Germinal center (tissue), 1 donor: ENCODE data around the gene PHC3.
A peak's percentile ranks its signal among the peaks of the same experiment; 100 is the strongest.
"Not testable (repeated sequence)": the region's sequence is repeated elsewhere in the genome, so short reads cannot be mapped to it uniquely, and the experiment has no call there.

Experiments used
- DNase-seq: peaks from one replicate; pipeline ENCODE4 v3.0.0; 2012; ENCODE audit warnings: mixed read lengths, low spot score

PHC3 gene

DNA sequence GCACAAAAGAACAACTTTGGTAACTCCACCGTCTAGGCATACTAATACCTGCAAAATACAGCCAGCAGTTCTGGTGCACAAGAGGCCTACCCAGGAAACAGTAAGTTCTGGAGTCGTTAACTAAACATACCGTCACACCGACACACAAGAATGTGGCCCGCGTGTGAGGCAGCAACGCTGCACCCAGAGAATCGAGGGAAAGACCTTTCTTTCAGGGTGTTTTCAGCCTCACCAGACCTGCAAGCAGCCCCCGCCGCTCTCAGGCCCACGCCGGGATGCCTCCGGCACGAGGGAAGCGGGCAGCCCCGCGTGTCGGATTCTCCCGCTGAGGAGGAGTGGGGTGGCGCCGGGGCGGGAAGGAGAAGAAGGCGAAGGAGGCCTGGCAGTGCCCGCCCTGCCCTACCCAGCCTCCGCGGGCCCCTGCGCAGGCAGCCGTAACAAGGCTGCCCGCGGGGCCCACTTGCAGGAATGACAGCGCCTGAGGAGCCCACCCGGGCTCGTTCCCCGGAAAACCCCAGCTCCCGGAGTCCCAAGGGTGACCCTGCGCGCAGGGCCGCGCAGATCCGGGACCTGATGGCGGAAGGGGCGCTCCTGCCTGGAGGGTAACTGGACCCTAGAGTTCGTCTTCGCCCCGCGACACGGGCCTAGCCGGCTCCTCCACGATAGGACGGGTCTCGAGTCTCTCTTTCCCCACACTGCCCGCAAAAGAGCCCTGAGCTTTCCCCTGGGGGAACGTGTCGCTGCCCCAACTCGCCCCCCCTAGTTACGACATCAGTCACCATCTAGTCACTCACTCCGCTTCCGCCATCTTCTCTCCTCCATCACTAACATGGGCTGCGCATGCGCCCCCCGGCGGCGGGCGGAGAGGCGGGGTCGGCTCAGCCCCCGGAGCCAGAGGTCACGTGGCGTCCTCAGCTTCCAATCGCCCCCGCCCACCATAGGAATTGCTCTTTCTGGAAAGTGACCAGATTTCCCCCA lies at the start of gene PHC3:
Gene PHC3, minus strand, starts transcription at position 826 of the 978 bp plus-strand sequence. Its CDS starts 18 bp downstream, at position 808.
- DNase-seq: peak; percentile 97

GRCh38 chr3:170228093-170228766 lies 46.7 kb upstream of the PHC3 start:
- DNase-seq: no peak

DNA sequence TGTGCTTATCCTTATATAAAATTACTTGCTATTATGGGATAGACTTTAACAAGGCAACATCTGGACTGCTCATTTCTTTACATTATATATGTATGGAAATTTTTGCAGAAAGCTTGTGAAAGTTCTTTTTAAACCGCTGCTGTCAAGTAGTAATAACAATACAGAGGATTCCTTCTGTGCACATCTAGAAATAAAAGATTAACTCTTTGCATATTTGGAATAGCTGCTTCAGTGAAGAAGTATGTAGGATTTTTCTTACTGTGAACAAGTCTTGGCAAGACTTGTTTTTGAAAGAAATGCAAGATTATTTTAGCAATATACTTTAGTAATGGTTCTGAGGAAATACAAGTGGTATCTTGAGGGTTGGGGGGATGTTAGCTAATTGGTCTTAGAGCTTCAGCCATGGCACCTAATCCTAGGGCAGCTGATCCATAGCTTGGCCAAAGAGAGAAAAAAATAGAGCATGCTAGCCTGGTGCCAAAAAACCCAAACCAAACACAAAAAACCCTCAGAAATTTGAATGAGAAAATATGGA lies 45.0 kb upstream of the PHC3 start:
- DNase-seq: no peak

DNA sequence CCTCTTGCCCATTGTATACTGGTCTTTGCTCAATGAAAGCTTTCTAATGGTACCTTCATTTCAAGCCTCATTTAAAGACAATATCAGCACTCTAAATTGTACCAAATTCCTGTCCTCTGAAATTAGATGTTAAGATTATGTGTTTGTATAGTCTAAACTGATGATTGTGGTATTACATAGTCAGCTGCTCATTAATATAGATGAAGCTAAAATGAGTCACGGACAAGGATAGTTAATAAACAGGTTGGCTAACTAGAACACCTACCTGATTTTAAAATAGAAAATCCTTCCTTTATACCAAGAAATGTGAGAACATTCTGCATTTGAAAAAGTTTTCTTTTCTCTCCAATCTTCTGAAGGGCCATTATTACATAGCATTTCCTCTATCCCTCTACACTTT lies 43.6 kb upstream of the PHC3 start:
- no peak for DNase-seq

GRCh38 chr3:170222647-170223541 lies 41.4 kb upstream of the PHC3 start:
- DNase-seq: peak; percentile 44

DNA sequence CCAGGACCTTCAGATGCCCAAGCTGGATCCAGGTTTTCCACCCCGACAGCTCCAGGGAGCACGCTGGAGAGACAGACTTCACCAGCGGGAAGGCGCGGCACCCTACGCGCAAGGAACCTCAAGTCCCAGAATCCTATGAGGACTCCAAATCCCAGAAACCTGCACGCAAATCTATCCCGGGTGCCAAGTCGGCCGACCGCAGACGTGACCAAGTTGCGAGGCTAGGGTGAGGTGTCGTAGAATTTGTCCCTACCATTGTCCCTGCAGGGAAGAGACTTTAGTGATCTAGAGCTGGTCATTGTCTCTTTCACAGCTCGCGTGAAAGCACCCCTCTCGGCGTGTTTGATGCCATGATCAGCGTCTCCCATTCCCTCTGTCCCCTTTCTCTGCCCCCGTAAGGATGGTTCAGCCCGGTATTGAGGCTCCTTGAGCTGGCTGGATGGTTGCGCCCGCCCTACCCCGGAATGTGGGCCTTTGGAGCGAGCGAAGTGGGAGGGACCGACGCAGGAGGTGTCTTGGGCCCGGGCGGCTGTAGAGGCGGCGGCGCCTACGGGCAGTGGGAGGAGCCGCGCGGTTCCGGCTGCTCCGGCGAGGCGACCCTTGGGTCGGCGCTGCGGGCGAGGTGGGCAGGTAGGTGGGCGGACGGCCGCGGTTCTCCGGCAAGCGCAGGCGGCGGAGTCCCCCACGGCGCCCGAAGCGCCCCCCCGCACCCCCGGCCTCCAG lies 40.6 kb upstream of the PHC3 start, which contains the start of gene PRKCI:
Gene PRKCI, plus strand, starts transcription at position 501 of the 723 bp plus-strand sequence. CDS start 246 bp downstream, outside the sequence.
- DNase-seq: peak; percentile 90

- no peak for DNase-seq
Measured at GRCh38 chr3:170220871-170221270, 39.3 kb upstream of the PHC3 start.

DNA sequence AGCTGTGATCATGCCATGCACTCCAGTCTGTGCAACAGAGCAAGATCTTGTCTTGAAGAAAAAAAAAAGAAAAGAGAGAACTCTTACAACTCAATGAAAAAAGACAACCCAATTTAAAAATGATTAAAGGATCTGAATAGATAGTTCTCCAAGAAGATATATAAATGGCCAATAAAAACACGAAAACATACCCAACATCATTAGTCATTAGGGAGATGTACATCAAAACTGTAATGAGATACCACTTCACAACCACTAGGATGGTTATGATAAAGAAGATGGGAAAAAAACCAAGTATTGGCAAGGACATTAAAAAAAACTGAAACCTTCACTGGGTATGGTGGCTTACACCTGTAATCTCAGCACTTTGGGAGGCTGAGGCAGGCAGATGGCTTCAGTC lies 38.3 kb upstream of the PHC3 start:
- no peak for DNase-seq

DNA sequence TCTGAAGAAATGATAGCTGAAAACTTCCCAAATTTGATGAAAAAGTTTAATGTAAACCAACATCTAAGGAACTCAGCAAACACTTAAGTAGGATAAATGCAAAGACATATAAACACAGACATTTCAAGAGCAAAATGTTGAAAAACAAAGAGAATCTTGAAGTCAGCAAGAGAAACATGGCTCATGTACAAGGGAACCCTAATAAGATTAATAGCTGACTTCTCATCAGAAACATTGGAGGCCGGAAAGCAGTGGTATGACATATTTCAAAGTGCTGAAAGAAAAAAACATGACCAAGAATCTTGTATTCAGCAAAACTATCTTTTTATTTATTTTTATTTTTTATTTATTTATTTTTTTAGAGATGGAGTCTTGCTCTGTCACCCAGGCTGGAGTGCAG lies 30.1 kb upstream of the PHC3 start:
- no peak for DNase-seq

- no peak for DNase-seq
Measured at GRCh38 chr3:170207717-170208116, 26.2 kb upstream of the PHC3 start.

GRCh38 chr3:170206164-170206762 lies 24.7 kb upstream of the PHC3 start:
- not testable (repeated sequence) for DNase-seq

GRCh38 chr3:170205302-170205701 lies 23.8 kb upstream of the PHC3 start:
- no peak for DNase-seq

DNA sequence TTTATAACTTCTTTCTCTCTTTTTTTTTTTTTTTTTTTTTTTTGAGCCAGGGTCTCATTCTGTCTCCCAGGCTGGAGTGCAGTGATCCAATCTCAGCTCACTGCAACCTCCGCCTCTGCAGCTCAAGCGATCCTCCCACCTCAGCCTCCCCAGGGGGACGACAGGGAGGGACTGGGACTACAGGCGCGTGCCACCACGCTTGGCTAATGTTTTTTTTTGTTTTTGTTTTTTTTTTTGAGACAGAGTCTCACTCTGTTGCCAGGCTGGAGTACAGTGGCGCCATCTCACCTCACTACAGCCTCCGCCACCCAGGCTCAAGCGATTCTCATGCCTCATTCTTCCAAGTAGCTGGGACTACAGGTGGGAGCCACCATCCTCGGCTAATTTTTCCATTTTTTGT lies 23.0 kb upstream of the PHC3 start:
- DNase-seq: no peak

DNA sequence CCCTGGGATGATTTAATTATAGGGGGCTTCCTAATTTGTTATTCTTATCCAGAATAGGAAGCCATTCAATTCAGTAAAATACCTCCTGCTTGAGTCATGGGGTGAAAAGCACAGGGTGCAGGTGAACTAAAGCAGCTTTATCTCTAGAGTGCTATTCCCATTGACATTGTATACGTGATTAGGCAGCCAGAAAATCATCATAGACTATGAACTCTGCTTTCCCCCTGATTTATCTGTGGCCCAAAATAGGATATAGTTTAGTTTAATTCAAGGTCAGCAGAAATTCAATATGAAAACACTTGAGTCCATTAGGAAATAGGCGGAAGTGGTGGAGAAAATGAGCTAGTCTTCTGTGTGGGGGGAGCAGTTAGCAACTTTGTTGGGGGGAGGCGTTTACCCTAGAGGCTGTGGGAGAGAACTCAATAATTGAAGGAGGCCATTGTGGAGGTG lies 22.5 kb upstream of the PHC3 start:
- DNase-seq: no peak

DNA sequence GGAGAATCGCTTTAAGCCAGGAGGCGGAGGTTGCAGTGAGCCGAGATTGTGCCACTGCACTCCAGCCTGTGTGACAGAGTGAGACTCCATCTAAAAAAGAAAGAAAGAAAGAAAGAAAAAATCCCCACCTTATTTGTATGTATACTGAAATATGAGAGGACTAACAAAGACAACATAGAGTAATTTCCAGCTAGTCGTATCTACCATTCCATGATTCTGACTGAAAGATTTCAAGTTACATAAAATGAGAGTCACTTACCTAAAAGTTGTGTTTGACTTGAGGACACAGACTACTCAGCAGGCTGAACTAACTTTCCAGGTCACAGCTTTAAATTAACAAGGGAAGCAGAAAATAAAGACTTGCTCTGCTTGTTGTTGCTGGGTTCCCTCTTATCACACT lies 21.9 kb upstream of the PHC3 start:
- no peak for DNase-seq

DNA sequence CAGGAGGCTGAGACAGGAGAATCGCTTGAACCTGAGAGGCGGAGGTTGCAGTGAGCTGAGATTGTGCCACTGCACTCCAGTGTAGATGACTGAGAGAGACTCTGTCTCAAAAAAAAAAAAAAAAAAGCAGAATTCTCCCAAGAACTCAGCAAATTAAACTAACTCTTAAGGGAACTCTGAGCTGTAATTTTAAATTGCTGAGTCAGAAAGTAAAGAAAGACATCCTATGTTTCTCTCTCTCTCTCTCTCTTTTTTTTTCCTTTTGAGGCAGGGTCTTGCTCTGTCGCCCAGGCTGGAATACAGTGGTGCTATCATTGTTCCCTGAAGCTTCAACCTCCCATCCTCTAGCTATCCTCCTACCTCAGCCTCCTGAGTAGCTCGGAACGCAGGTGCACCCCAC lies 20.0 kb upstream of the PHC3 start:
- DNase-seq: no peak

GRCh38 chr3:170200987-170201386 lies 19.5 kb upstream of the PHC3 start:
- no peak for DNase-seq

DNA sequence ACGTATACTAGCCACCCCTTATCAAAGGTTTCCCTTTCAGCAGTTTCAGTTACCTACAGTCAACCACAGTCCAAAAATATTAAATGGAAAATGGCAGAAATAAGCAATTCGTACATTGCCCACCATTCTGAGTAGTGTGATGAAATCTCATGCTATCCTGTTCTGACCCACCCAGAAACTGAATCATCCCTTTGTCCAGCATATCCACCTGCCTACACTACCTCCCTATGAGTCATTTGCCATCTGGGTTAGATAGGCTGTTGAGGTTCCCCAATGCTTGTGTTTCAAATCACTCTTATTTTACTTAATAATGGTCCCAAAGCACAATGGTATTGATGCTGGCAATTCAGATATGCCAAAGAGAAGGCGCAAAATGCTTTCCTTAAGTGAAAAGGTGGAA lies 15.3 kb upstream of the PHC3 start:
- no peak for DNase-seq

DNA sequence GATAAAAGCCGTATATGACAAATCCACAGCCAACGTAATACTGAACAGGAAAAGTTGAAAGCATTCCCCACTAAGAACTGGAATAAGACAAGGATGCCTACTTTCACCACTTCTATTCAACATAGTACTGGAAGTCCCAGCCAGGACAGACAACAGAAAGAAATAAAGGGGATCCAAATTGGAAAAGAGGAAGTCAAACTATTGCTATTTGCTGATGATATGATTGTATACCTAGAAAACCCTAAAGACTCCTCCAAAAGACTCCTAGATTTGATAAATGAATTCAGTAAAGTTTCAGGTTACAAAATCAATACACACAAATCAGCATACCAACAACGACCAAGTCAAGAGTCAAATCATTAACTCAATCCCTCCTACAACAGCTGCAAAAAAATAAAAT lies 14.2 kb upstream of the PHC3 start:
- DNase-seq: not testable (repeated sequence)

- DNase-seq: no peak
Measured at GRCh38 chr3:170189398-170190256, 8.1 kb upstream of the PHC3 start.
